Measurements from ENCODE around the gene RALGPS1. TPM values are rescaled to one million over a fixed set of nuclear protein-coding genes. Genes with fewer than 3 reads are reported as not detected.
A peak's percentile ranks its signal among the peaks of the same experiment; 100 is the strongest.
"Not testable (repeated sequence)": the region's sequence is repeated elsewhere in the genome, so short reads cannot be mapped to it uniquely, and the experiment has no call there.

Gene RALGPS1
- total RNA-seq, 1 donor from 2014 or later = 15.3 TPM

GRCh38 chr9:127007638-127008037 is 93.1 kb downstream of the RALGPS1 start:
- no peak for DNase-seq (ENCODE audit: missing footprints)
- no peak for ATAC-seq
- intact Hi-C loops (cut with DNase I) = no loop called here

GRCh38 chr9:127008076-127008475 is 93.5 kb downstream of the RALGPS1 start:
- ATAC-seq (no peak), DNase-seq (ENCODE audit: missing footprints) (no peak)
- intact Hi-C loops (cut with DNase I) = no loop called here

GRCh38 chr9:127011772-127012171 is 97.2 kb downstream of the RALGPS1 start:
- DNase-seq (ENCODE audit: missing footprints) (no peak), ATAC-seq (no peak)
- intact Hi-C loops (cut with DNase I) = no loop called here

GRCh38 chr9:127012250-127012649 is 97.7 kb downstream of the RALGPS1 start:
- DNase-seq (ENCODE audit: missing footprints) (no peak), ATAC-seq (no peak)
- intact Hi-C loops (cut with DNase I) = no loop called here

- intact Hi-C loops (cut with DNase I) = no loop called here
- no peak for DNase-seq (ENCODE audit: missing footprints)
- ATAC-seq = no peak
Measured at GRCh38 chr9:127013597-127013996, 99.0 kb downstream of the RALGPS1 start.

- intact Hi-C loops (cut with DNase I) = no loop called here
- ATAC-seq (no peak), DNase-seq (ENCODE audit: missing footprints) (no peak)
Measured at GRCh38 chr9:127014216-127014909, 99.8 kb downstream of the RALGPS1 start.

GRCh38 chr9:127014910-127015540 is 100.4 kb downstream of the RALGPS1 start:
- intact Hi-C loops (cut with DNase I) = no loop called here
- no peak for ATAC-seq
- DNase-seq (ENCODE audit: missing footprints) = no peak

GRCh38 chr9:127015921-127016512 is 101.4 kb downstream of the RALGPS1 start:
- DNase-seq (ENCODE audit: missing footprints) (no peak), ATAC-seq (no peak)
- intact Hi-C loops (cut with DNase I) = no loop called here

- intact Hi-C loops (cut with DNase I); ATAC-seq; DNase-seq (ENCODE audit: missing footprints): not testable (repeated sequence)
Measured at GRCh38 chr9:127017979-127018378, 103.4 kb downstream of the RALGPS1 start.

GRCh38 chr9:127018935-127019334 is 104.4 kb downstream of the RALGPS1 start:
- DNase-seq (ENCODE audit: missing footprints) = no peak
- intact Hi-C loops (cut with DNase I) = no loop called here
- ATAC-seq = no peak

GRCh38 chr9:127020036-127020801 is 105.6 kb downstream of the RALGPS1 start:
- intact Hi-C loops (cut with DNase I) = loop anchor here (5.0 kb wide), 2 partner anchors 33 to 58 kb away; no protein-coding TSS in a partner anchor
- no peak for DNase-seq (ENCODE audit: missing footprints)
- no peak for ATAC-seq

GRCh38 chr9:127020802-127021078 is 106.2 kb downstream of the RALGPS1 start:
- DNase-seq (ENCODE audit: missing footprints) = no peak
- ATAC-seq = no peak
- intact Hi-C loops (cut with DNase I) = loop anchor here (5.0 kb wide), 2 partner anchors 33 to 58 kb away; no protein-coding TSS in a partner anchor

GRCh38 chr9:127021664-127022363 is 107.2 kb downstream of the RALGPS1 start:
- intact Hi-C loops (cut with DNase I) = loop anchor here (5.0 kb wide), 2 partner anchors 35 to 60 kb away; no protein-coding TSS in a partner anchor
- DNase-seq (ENCODE audit: missing footprints) (peak; percentile 92), ATAC-seq (peak; percentile 98)

- ATAC-seq (peak; percentile 26), DNase-seq (ENCODE audit: missing footprints) (no peak)
- intact Hi-C loops (cut with DNase I) = loop anchor here (5.0 kb wide), 2 partner anchors 36 to 61 kb away; no protein-coding TSS in a partner anchor
Measured at GRCh38 chr9:127022913-127023660, 108.5 kb downstream of the RALGPS1 start.

- ATAC-seq = no peak
- intact Hi-C loops (cut with DNase I) = no loop called here
- DNase-seq (ENCODE audit: missing footprints) = no peak
Measured at GRCh38 chr9:127025042-127025441, 110.5 kb downstream of the RALGPS1 start.

- DNase-seq (ENCODE audit: missing footprints) (no peak), ATAC-seq (no peak)
- intact Hi-C loops (cut with DNase I) = no loop called here
Measured at GRCh38 chr9:127027694-127028093, 113.1 kb downstream of the RALGPS1 start.

GRCh38 chr9:127029548-127029947 is 115.0 kb downstream of the RALGPS1 start:
- intact Hi-C loops (cut with DNase I) = no loop called here
- ATAC-seq (no peak), DNase-seq (ENCODE audit: missing footprints) (peak; percentile 63)
